Stimulated activated CD8-positive, alpha-beta memory T cell treated with anti-CD3 and anti-CD28 coated beads, Interleukin-12 subunit alpha, Interleukin-12 subunit beta, amount 100 ng/mL, for 4 hours (primary cell): ENCODE measurements around the gene SRF.

ENCODE experiments used
- DNase-seq: peaks from one replicate; pipeline ENCODE4 v3.0.0-alpha.2; 2020; ENCODE audit warnings: low read depth

The SRF gene

GRCh38 chr6:43183441-43183840 lies 12.4 kb downstream of the SRF start:
- no peak for DNase-seq

- no peak for DNase-seq
Observed at GRCh38 chr6:43184268-43184985, 13.4 kb downstream of the SRF start.

GRCh38 chr6:43185391-43185985 lies 14.4 kb downstream of the SRF start:
- no peak for DNase-seq

GRCh38 chr6:43186019-43186418 lies 14.9 kb downstream of the SRF start:
- DNase-seq: no peak

GRCh38 chr6:43186706-43187105 lies 15.6 kb downstream of the SRF start:
- no peak for DNase-seq

- no peak for DNase-seq
Observed at GRCh38 chr6:43187821-43188220, 16.8 kb downstream of the SRF start.

- DNase-seq: no peak
Observed at GRCh38 chr6:43188426-43188825, 17.4 kb downstream of the SRF start.

GRCh38 chr6:43189776-43190304 lies 18.8 kb downstream of the SRF start:
- DNase-seq: no peak

- no peak for DNase-seq
Observed at GRCh38 chr6:43192911-43193310, 21.8 kb downstream of the SRF start.

GRCh38 chr6:43193929-43194328 lies 22.9 kb downstream of the SRF start:
- no peak for DNase-seq

GRCh38 chr6:43196337-43196736 lies 25.3 kb downstream of the SRF start:
- DNase-seq: no peak

GRCh38 chr6:43199912-43200311 lies 28.8 kb downstream of the SRF start:
- no peak for DNase-seq

GRCh38 chr6:43200541-43200940 lies 29.5 kb downstream of the SRF start:
- DNase-seq: no peak

GRCh38 chr6:43202451-43202850 lies 31.4 kb downstream of the SRF start:
- no peak for DNase-seq

- no peak for DNase-seq
Observed at GRCh38 chr6:43203029-43203717, 32.1 kb downstream of the SRF start.

GRCh38 chr6:43203718-43204095 lies 32.6 kb downstream of the SRF start:
- DNase-seq: no peak

GRCh38 chr6:43204271-43205105 lies 33.4 kb downstream of the SRF start:
- DNase-seq: no peak

- DNase-seq: no peak
Observed at GRCh38 chr6:43205849-43206248, 34.8 kb downstream of the SRF start.

- DNase-seq: no peak
Observed at GRCh38 chr6:43207286-43207685, 36.2 kb downstream of the SRF start.

- DNase-seq: no peak
Observed at GRCh38 chr6:43211955-43212354, 40.9 kb downstream of the SRF start.

- no peak for DNase-seq
Observed at GRCh38 chr6:43213431-43213830, 42.4 kb downstream of the SRF start.

GRCh38 chr6:43215066-43215465 lies 44.0 kb downstream of the SRF start:
- DNase-seq: no peak
